Urinary bladder (tissue), 4 donors: ENCODE data around the gene TXNDC5. TPM values are rescaled to one million over a fixed set of nuclear protein-coding genes. Genes with fewer than 3 reads are reported as not detected.

Source experiments
- DNase-seq: peaks from one replicate; pipeline ENCODE4 v3.0.0-alpha.2; 2015; ENCODE audit errors: extremely low spot score
- H3K27ac ChIP-seq: one replicate; pipeline ENCODE4 v1.5.1; 2013; ENCODE audit warnings: low read depth, mild to moderate bottlenecking, moderate library complexity
- H3K36me3 ChIP-seq: one replicate; pipeline ENCODE4 v1.6.1; 2013; ENCODE audit warnings: mild to moderate bottlenecking, moderate library complexity; ENCODE audit not compliant: insufficient read depth
- H3K4me1 ChIP-seq: one replicate; pipeline ENCODE4 v1.6.1; 2013; ENCODE audit warnings: mild to moderate bottlenecking, moderate library complexity; ENCODE audit not compliant: insufficient read depth
- H3K4me3 ChIP-seq: one replicate; pipeline ENCODE4 v1.5.1; 2013; ENCODE audit warnings: low read depth, low read length
- WGBS: extraction: QIAGEN DNeasy Blood & Tissue Kit; methylation state at CpG from one replicate; pipeline ENCODE4 v1.1.7; 2013; 5-methylcytosine and 5-hydroxymethylcytosine counted together
- polyA plus RNA-seq: library from polyadenylated mRNA; stranded (reverse); fragments of 200-250 nt; gene quantifications from one replicate; pipeline ENCODE4 v1.2.3, GENCODE V29; 2013
- total RNA-seq: library from RNA; depleted of rRNA; stranded (reverse); fragments of >200 nt; gene quantifications from one replicate; pipeline ENCODE4 v1.2.3, GENCODE V29; 2014
- donor health status: healthy with polysubstance abuse.
- donor health status: healthy.

TXNDC5 gene
- total and polyA plus RNA-seq, 2 donors = 76.5 to 235 TPM

DNA sequence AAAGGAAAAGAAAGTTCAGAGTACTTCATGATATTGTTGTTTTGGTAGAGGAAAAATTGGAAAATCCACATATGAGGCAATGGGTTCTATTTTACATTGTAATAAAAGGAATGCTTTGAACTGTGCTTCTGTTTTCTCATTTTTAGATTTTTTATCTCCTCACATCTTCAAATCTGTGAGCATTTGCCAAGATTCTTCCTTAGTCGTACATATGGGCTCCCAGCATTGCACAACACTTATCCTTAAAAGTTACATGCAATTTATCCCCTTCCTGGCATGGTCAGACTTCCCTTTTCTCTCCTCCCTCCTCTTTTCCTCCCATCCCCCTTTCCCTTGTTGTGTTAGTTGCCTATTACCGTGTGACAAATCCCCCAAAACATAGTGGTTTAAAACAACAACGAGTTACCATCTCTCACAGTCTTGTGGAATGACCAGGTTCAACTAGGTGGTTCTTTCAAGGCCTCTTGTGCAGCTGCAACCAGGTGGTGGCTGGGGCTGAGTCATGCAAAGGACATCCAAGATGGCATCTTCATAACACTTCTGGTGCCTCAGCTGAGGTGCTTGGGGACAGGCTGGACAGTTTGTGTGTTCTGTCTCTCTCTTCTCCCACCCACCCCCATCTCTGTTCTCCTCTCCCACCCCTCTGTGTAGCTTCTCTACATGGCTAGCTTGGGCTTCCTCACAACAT, 68.7 kb downstream of the TXNDC5 start:
- 64% methylated on average over 3 of the region's 3 CpGs for WGBS
- no peaks in the 10 kb centered on the region for H3K4me1 ChIP-seq
- DNase-seq = no peak
- no peak overlapping the region for H3K27ac ChIP-seq
- H3K4me3 ChIP-seq = no peak overlapping the region
- no peaks in the 10 kb centered on the region for H3K36me3 ChIP-seq

DNA sequence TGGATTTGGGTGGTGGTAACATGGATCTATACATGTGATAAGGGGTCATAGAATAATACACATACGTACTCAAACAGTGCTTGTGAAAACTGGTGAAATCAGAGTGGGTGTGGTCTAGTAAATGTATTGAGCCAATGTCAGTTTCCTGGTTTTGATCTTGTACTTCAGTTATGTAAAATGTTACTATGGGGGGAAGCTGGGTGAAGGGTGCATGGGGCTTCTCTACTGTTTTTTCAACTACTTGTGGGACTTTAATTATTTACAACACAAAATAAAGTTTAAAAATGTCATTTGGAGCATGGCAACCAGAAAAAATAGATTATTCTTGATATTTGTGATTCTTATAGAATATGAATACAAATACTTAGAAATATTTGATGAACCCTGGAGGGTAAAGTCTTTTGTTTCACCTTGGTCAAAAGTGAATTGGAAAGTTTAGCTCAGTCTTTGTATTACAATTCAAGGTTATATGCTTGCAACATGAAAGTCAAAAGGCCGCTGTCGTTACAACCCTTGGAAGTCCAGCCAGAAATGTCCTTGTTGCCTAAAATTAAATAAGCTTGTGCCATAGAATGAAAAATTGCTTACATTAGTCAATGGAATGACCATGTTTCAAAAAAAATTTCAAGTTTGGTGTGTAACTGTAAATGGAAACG, 74.1 kb downstream of the TXNDC5 start:
- Histone ChIP-seq H3K36me3 (no peaks in the 10 kb centered on the region), H3K4me1 (no peaks in the 10 kb centered on the region), H3K4me3 (no peak overlapping the region), H3K27ac (no peak overlapping the region)
- DNase-seq = no peak
- WGBS = 94% methylated on average over 4 of the region's 4 CpGs

DNA sequence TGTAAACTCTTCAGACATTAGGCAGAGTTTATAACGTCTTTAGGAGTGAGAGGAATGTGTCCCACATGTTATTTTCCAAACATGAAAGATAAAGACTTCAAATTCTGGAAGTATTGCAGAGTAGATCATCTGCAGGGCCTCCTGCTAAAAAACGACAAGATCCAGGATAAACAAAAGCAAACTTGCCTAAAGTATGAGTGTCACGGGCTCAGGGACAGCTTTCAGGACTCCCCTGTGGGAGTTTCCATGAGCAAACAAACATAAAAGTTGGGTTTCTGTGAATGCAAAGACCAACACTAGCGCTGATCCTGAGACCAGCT, 76.9 kb downstream of the TXNDC5 start:
- H3K4me3 ChIP-seq = no peak overlapping the region
- DNase-seq = no peak
- peak overlapping the region; percentile 76 for H3K27ac ChIP-seq
- no peaks in the 10 kb centered on the region for H3K4me1 ChIP-seq
- 22% methylated on average over 4 of the region's 4 CpGs for WGBS
- H3K36me3 ChIP-seq = no peaks in the 10 kb centered on the region

DNA sequence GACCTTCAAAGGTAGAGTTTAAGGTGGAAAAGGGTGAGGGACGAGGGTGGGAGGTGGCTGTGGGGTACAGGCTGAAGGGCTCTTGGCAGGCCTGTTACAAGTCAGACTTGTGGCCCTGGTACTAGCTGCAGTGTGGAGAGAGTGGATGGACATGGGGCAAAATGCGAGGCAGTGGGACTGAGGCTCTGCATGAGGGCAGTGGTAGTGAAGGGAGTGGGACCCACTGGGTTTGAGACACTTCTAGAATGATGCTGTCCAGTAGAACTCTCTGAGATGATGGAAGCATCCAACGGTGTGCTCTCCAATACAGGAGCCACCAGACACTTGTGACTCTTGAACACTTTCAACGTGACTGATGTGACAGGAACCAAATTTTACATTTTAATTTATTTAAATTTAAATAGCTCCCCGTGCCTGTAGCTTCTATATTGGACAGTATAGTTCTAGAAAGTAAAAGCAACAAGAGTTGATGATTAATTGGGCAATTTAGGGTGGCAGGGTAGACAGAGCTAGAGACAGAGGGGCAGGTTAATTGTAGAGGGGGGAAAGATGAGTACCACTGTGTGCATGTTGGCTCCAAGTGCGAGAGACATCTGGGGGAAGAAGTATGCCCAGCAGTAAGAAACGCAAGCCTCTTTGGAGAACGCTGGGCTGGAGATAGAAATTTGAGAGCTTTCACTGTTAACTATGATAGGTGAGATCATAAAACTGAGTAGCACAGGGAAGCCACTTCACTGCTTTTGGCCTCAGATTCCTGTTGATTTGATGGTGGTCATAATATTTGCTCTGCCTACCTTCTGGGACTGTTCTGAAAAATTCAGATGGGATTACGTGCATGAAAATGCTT, 77.5 kb downstream of the TXNDC5 start:
- Histone ChIP-seq H3K4me3 (no peak overlapping the region), H3K36me3 (no peaks in the 10 kb centered on the region), H3K4me1 (no peaks in the 10 kb centered on the region), H3K27ac (no peak overlapping the region)
- DNase-seq = no peak
- WGBS = 66% methylated on average over 9 of the region's 9 CpGs

Other genes starting within 250 kb of the TXNDC5 start
- gene BMP6, start 184.7 kb downstream of the TXNDC5 start, total RNA-seq = 11.7 TPM
- 3.8 TPM for gene BMP6, start 184.7 kb downstream of the TXNDC5 start, polyA plus RNA-seq
- gene BLOC1S5, start 153.6 kb upstream of the TXNDC5 start, total RNA-seq = 33.7 TPM
- 6.3 TPM for gene BLOC1S5, start 153.6 kb upstream of the TXNDC5 start, polyA plus RNA-seq
- gene EEF1E1, start 191.8 kb upstream of the TXNDC5 start, total RNA-seq = 28.2 TPM
- gene EEF1E1, start 191.8 kb upstream of the TXNDC5 start, polyA plus RNA-seq = 21.6 TPM